Right ventricle myocardium inferior (tissue), 1 donor: ENCODE data around the gene IFNA17. TPM values are rescaled to one million over a fixed set of nuclear protein-coding genes. Genes with fewer than 3 reads are reported as not detected.
"Not testable (repeated sequence)": the region's sequence is repeated elsewhere in the genome, so short reads cannot be mapped to it uniquely, and the experiment has no call there.

Experiments used
- ATAC-seq: fragments of 200-7000 bp; cut with Tn5 transposase; one replicate; pipeline ENCODE4 v1.9.1; 2020; ENCODE audit warnings: mild to moderate bottlenecking, moderate library complexity
- DNase-seq: peaks from one replicate; pipeline ENCODE4 v3.0.0; 2021; ENCODE audit errors: missing footprints
- intact Hi-C: fragments of 100-400 bp; cut with DNase I; formaldehyde crosslinking; loops from one replicate; pipeline ENCODE4 v1.11.0; 2022
- long read RNA-seq: library from polyadenylated mRNA; unstranded; transcript quantifications from one replicate; pipeline ENCODE4 v2.0.0, GENCODE V29; 2021
- total RNA-seq: library from RNA; stranded (reverse); fragmentation: NEBNext Ultra II Directional; extraction: Animal tissue kit (Norgen Biotek cat#: 25700); gene quantifications from one replicate; pipeline ENCODE4 v1.2.1, GENCODE V29; 2021
- donor health status: DM: no; HTN: yes; CAD: no; lungs with severe emphysema.

The IFNA17 gene
- total RNA-seq, result not detected
- long read RNA-seq, result 0 reads

DNA sequence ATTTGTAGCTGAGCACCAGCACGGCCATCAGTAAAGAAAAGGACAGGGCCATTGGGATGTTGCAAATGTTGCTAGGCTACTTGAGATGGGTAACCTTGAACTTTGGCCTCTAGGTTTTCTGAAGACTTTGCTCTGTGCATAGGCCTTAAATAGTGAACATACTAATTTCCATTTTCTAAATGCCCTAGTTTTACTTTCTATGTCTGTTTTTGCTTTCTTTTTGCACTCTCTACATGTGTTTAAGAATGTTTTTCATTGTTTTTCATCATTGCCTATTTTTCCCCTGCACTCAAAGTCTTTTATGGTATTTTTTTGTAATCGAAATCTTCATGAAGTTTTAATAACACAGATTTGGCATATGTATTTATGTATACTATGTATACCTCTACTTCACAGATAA, at the start of gene IFNA17:
IFNA17 (minus strand) TSS at position 101 of the 400 bp plus-strand sequence; CDS start at position 52, 49 bp downstream.
- ATAC-seq, result no peak
- DNase-seq, result no peak
- intact Hi-C loops, result no loop called here

DNA sequence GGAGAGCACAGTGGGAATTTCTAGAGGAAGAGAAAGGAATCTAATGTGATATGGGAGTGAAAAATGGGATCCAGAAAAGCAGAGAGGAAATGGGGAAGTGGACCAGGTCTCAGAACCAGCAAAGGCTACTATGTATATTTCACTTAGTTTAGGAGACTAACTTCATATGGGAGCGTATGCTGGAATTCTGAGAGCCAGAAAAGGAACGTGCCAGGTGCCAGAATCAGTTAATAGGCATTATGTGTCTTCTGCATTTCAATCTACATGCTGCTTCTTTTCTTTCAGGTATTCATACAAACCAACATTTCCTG, 40.3 kb upstream of the IFNA17 start:
- no peak for ATAC-seq
- intact Hi-C loops, result no loop called here
- no peak for DNase-seq

- intact Hi-C loops, result no loop called here
- no peak for DNase-seq
- no peak for ATAC-seq
Measured at GRCh38 chr9:21267485-21268346, 39.7 kb upstream of the IFNA17 start.

DNA sequence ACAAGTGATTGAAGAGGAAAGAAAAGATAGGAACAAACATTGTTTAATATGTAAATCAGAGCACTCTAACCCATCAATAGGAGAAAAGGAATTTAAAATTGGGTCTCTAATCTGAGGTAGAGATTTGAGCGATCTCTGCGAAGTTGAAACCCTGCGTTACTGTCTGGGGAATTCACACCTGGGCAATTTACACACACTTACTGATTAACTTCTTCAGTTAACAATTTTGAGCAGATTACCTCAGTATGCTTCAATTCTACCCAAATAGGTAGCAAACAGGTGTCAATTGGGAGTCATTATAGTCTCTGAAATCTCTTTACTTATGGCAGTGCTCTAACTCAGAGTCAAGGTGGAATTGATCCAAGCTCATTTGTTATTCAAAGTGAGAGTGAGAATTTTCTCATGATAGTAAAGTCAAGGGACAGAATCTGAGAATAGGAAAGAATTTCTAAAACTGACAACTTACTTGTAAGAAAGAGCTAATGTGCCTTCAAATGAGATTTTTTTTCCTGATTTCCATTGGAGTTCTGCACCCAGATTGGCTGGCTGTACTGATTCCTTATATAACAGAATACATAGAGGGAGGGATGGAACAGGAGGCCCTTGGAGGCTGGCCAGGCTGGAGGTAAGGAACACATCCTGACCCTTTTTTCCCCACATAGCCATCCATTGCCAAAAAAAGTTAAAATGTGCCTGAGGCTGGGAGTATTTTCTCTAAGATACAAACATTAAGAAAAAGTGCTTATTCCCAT, 38.9 kb upstream of the IFNA17 start:
- intact Hi-C loops, result no loop called here
- ATAC-seq, result no peak
- no peak for DNase-seq

GRCh38 chr9:21265421-21266189, 37.6 kb upstream of the IFNA17 start:
- ATAC-seq (no peak), DNase-seq (no peak)
- intact Hi-C loops, result no loop called here

- intact Hi-C loops, result no loop called here
Measured at GRCh38 chr9:21255538-21256212, 27.7 kb upstream of the IFNA17 start.

GRCh38 chr9:21252721-21253547, 24.9 kb upstream of the IFNA17 start:
- DNase-seq, result no peak
- peak; percentile 72 for ATAC-seq
- intact Hi-C loops, result loop anchor here (5.0 kb wide), 1 partner anchor 534 kb away; no protein-coding TSS in a partner anchor

More at GRCh38 chr9:21255538-21256212, 27.7 kb upstream of the IFNA17 start:
- ATAC-seq, result no peak
- DNase-seq, result no peak

DNA sequence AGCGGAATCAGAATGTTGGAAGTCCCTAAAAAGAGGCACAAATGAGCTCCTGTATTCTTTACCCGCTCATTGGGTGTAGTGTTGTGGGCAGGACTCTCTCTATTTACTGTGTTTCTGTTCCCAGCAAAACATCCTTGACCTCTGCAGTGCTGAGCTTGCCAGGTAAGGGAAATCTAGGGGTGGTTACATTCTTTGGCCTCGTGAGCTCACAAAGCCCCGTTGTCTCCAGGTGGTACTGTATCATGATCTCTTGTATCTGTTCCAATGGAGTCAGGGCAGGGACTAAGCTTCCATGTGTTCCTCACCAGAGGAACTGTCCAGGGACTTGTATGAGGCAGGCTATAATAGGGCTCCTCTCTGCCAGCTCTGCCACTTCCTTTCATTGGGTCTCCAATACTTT, 23.6 kb upstream of the IFNA17 start:
- no peak for ATAC-seq
- intact Hi-C loops, result loop anchor here (5.0 kb wide), 1 partner anchor 536 kb away; no protein-coding TSS in a partner anchor
- DNase-seq, result no peak

DNA sequence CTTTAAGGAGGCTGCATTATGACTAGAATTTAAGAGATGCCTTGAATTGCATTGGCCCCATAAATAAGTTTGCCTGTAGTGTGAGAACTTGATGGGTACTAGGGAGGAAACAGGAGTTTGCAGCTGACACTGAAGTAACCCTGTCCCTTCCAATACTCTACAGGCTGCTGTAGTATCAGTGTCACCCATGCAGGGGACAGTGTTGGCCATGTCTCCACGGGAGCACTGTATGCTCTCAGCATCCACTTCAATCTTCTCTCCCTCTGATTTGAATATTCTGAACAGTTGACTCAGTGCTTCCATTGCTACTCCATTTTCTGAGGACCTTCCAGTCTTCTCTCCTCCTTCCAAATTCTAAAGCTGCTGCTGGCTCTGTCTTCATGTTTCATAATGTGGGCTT, 23.2 kb upstream of the IFNA17 start:
- intact Hi-C loops, result loop anchor here (5.0 kb wide), 1 partner anchor 536 kb away; no protein-coding TSS in a partner anchor
- DNase-seq (no peak), ATAC-seq (no peak)

- DNase-seq (no peak), ATAC-seq (no peak)
- intact Hi-C loops, result no loop called here
Measured at GRCh38 chr9:21244836-21245235, 16.8 kb upstream of the IFNA17 start.

GRCh38 chr9:21239911-21240310, 11.9 kb upstream of the IFNA17 start, which contains the start of gene IFNA14:
IFNA14 (minus strand) TSS chr9:21240005; CDS start chr9:21239935, 70 bp downstream.
- ATAC-seq (no peak), DNase-seq (no peak)
- intact Hi-C loops, result no loop called here

DNA sequence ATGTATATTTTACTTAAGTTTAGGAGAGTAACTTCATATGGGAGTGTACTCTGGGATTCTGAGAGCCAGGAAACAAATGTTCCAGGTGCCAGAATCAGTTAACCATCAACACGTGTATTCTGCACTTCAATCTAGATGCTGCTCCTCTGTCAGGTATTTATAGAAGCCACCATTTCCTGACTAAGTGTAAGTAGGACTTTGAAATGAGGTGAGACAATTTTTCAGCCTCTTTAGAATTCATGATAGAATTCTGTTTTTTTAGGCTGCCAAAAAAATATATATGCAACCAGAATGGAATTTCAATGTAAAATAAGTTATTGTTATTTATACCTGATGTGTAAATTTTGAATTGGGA, 8.3 kb upstream of the IFNA17 start:
- DNase-seq, intact Hi-C loops, ATAC-seq: not testable (repeated sequence)

GRCh38 chr9:21235468-21236359, 7.7 kb upstream of the IFNA17 start:
- DNase-seq, intact Hi-C loops: not testable (repeated sequence)
- peak; percentile 52 for ATAC-seq

DNA sequence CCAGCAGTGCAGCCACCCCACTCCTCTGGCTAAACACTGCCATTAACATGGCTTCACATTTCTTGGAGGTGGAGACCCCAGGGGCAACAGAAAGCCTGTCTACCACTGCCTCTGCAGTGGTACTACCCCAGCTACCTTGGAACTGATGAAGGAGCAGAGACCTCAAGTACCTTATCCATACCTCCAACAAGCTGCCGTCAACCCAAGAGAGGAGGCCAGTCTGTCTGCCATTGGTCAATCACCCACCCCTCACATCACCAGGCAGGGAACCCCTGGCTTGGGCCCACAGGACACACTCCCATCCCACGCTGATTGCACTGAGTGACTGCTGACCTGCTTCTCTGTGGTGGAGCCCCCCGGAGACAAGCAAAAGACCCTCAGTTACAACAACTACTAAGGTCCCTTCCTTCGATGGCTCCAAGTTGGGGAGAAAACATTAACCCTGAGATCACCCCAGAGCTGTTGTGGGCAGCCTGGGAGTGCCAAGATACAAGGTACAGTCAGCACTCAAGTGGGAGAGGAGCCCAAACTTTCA, 6.2 kb upstream of the IFNA17 start:
- ATAC-seq (no peak), DNase-seq (no peak)

DNA sequence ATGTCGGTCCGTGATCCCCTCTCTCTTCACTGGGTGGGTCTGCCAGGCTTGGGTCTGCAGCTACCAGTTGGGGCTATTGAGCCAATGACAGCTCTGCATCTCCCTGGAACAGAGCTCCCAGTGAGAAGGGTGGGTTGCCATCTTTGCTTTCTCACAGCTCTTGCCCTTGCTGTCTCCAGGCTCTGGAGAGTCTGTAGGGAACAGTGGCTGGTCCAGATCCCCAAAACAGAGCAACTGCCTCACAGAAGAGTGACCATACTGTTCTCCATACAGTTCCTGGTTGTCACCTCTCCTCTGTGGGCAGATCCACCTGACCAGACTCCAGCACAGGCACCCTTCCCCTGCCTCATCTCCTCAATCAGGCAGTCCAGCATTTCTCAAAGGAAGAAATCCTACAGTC, 5.2 kb upstream of the IFNA17 start:
- intact Hi-C loops, result no loop called here
- ATAC-seq, result no peak
- no peak for DNase-seq

More for the DNA sequence above, 6.2 kb upstream of the IFNA17 start:
- intact Hi-C loops, result no loop called here

GRCh38 chr9:21217211-21217610, 10.8 kb downstream of the IFNA17 start, which contains the start of gene IFNA16:
IFNA16 (minus strand) TSS chr9:21217311; CDS start chr9:21217305, 6 bp downstream.
- intact Hi-C loops, ATAC-seq, DNase-seq: not testable (repeated sequence)
